ENCODE data around the gene CTSD.

GRCh38 chr11:1805525-1805924 lies 41.8 kb upstream of the CTSD start:
- TF ChIP-seq CTCF (IDR thresholded peaks at IDR 0.05) = no peak
- no peak for TF ChIP-seq POLR2AphosphoS5 (IDR thresholded peaks at IDR 0.05)
